NT2/D1 (cell line): ENCODE data around the gene POLR3C.

Experiments
- YY1 ChIP-seq: IDR thresholded peaks from 2 replicates; pipeline ENCODE4 v1.6.1; 2011; ENCODE audit not compliant: insufficient read length, insufficient read depth
- ZNF274 ChIP-seq: IDR thresholded peaks from 2 replicates; pipeline ENCODE4 v1.6.1; 2011; ENCODE audit warnings: mild to moderate bottlenecking, low read depth, low read length

- no peak for TF ChIP-seq ZNF274
- no peak for TF ChIP-seq YY1
Observed at GRCh38 chr1:145806844-145807243, 17.2 kb upstream of the POLR3C start.
